ENCODE results near the gene EDARADD. TPM values are rescaled to one million over a fixed set of nuclear protein-coding genes. Genes with fewer than 3 reads are reported as not detected.

EDARADD gene
- total and polyA plus RNA-seq, 4 donors: 0.13 to 0.67 (median 0.26) TPM

DNA sequence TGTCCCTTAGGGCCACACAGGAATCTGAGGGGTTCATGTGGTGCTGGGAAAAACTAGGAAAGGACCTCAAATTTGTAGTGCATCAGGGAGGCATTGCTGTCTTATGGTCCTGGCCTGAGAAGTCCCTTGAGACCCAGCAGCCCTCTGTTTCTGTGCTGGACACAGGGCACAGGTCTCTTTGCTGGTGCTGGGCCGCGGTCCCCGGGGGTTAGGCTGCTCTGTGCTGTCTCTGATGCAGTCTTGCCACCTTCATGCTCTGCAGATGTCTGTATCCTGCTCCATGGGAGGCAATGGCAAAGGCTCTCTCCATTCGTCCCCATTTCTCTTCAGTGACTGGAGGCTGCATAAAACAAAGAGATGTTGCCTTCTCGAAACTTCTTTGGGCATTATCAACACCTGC lies 13.0 kb downstream of the EDARADD start (continued):
- TF ChIP-seq ZBTB33 (IDR thresholded peaks at IDR 0.05) (no peak), EGR1 (IDR thresholded peaks at IDR 0.05; ENCODE audit: low read depth in 2 of 2) (no peak), NR2F2 (IDR thresholded peaks at IDR 0.05) (no peak), CTCF (IDR thresholded peaks at IDR 0.05; ENCODE audit: low read depth, low read length, missing input control) (no peak), SP1 (IDR thresholded peaks at IDR 0.05) (no peak)

- Histone ChIP-seq H3K9ac (ENCODE audit: low read depth in 1 of 2, low read length in 2 of 2) (no peak overlapping the region), H3K36me3 (ENCODE audit: control insufficient read depth in 4 of 4, insufficient read depth in 3 of 4, low read depth in 1 of 4, low read length in 3 of 4) (no peaks in the 10 kb centered on the region), H3K27ac (ENCODE audit: low read depth in 1 of 2, low read length in 2 of 2) (no peak overlapping the region), H3K4me3 (ENCODE audit: low read depth in 1 of 3, low read length in 3 of 3) (no peak overlapping the region), H3K4me1 (ENCODE audit: control insufficient read depth in 4 of 4, insufficient read depth in 4 of 4, low read length in 3 of 4) (no peaks in the 10 kb centered on the region), H3K27me3 (ENCODE audit: control insufficient read depth in 4 of 4, insufficient read depth in 4 of 4, low read length in 3 of 4) (no peaks in the 10 kb centered on the region), H3K9me3 (ENCODE audit: control insufficient read depth in 4 of 4, low read length in 3 of 4) (no peaks in the 10 kb centered on the region)
- TF ChIP-seq YY1 (IDR thresholded peaks at IDR 0.05) (no peak), SP1 (IDR thresholded peaks at IDR 0.05) (no peak), JUND (IDR thresholded peaks at IDR 0.05) (no peak), CTCF (IDR thresholded peaks at IDR 0.05; ENCODE audit: low read depth, low read length, missing input control) (no peak), MAX (IDR thresholded peaks at IDR 0.05) (no peak)
- no peak for DNase-seq (ENCODE audit: low spot score)
- WGBS: 52% methylated on average over 3 of the region's 3 CpGs
Observed at GRCh38 chr1:236413688-236414087, 19.6 kb downstream of the EDARADD start.

GRCh38 chr1:236416165-236416564 lies 22.1 kb downstream of the EDARADD start:
- Histone ChIP-seq H3K4me1 (ENCODE audit: control insufficient read depth in 4 of 4, insufficient read depth in 4 of 4, low read length in 3 of 4) (no peaks in the 10 kb centered on the region), H3K4me3 (ENCODE audit: low read depth in 1 of 3, low read length in 3 of 3) (no peak overlapping the region), H3K27ac (ENCODE audit: low read depth in 1 of 2, low read length in 2 of 2) (no peak overlapping the region), H3K27me3 (ENCODE audit: control insufficient read depth in 4 of 4, insufficient read depth in 4 of 4, low read length in 3 of 4) (no peaks in the 10 kb centered on the region), H3K9me3 (ENCODE audit: control insufficient read depth in 4 of 4, low read length in 3 of 4) (no peaks in the 10 kb centered on the region), H3K9ac (ENCODE audit: low read depth in 1 of 2, low read length in 2 of 2) (no peak overlapping the region), H3K36me3 (ENCODE audit: control insufficient read depth in 4 of 4, insufficient read depth in 3 of 4, low read depth in 1 of 4, low read length in 3 of 4) (no peaks in the 10 kb centered on the region)
- 72% methylated on average over 6 of the region's 6 CpGs for WGBS
- TF ChIP-seq JUND (IDR thresholded peaks at IDR 0.05) (no peak), ZBTB33 (IDR thresholded peaks at IDR 0.05) (no peak), SP1 (IDR thresholded peaks at IDR 0.05) (no peak), HNF4A (conservative IDR thresholded peaks at IDR 0.05) (no peak)
- no peak for DNase-seq (ENCODE audit: low spot score)

All from liver (tissue), 9 donors.